ENCODE data around the gene NDUFAF7.
"Not testable (repeated sequence)": the region's sequence is repeated elsewhere in the genome, so short reads cannot be mapped to it uniquely, and the experiment has no call there.

NDUFAF7 gene

GRCh38 chr2:37203708-37204107, 27.8 kb upstream of the NDUFAF7 start:
- no peak for TF ChIP-seq CTCF (conservative IDR thresholded peaks at IDR 0.05; ENCODE audit: low read depth, low read length)
- DNase-seq (ENCODE audit: low read depth): no peak
- no peak overlapping the region for H3K4me3 ChIP-seq (ENCODE audit: low read depth, low read length)

- not testable (repeated sequence) for H3K4me3 ChIP-seq (ENCODE audit: low read depth, low read length); DNase-seq (ENCODE audit: low read depth)
Observed at GRCh38 chr2:37205071-37205661, 26.3 kb upstream of the NDUFAF7 start.

- no peak for TF ChIP-seq CTCF (conservative IDR thresholded peaks at IDR 0.05; ENCODE audit: low read depth, low read length)
- no peak overlapping the region for H3K4me3 ChIP-seq (ENCODE audit: low read depth, low read length)
- DNase-seq (ENCODE audit: low read depth): no peak
Observed at GRCh38 chr2:37205689-37206341, 25.6 kb upstream of the NDUFAF7 start.

GRCh38 chr2:37206760-37207159, 24.7 kb upstream of the NDUFAF7 start:
- H3K4me3 ChIP-seq (ENCODE audit: low read depth, low read length); DNase-seq (ENCODE audit: low read depth): not testable (repeated sequence)

- H3K4me3 ChIP-seq (ENCODE audit: low read depth, low read length): no peak overlapping the region
- TF ChIP-seq CTCF (conservative IDR thresholded peaks at IDR 0.05; ENCODE audit: low read depth, low read length): no peak
- peak; percentile 73 for DNase-seq (ENCODE audit: low read depth)
Observed at GRCh38 chr2:37211212-37211611, 20.2 kb upstream of the NDUFAF7 start.

- no peak for DNase-seq (ENCODE audit: low read depth)
- no peak overlapping the region for H3K4me3 ChIP-seq (ENCODE audit: low read depth, low read length)
- TF ChIP-seq CTCF (conservative IDR thresholded peaks at IDR 0.05; ENCODE audit: low read depth, low read length): no peak
Observed at GRCh38 chr2:37211939-37212338, 19.5 kb upstream of the NDUFAF7 start.

- TF ChIP-seq CTCF (conservative IDR thresholded peaks at IDR 0.05; ENCODE audit: low read depth, low read length): no peak
- no peak overlapping the region for H3K4me3 ChIP-seq (ENCODE audit: low read depth, low read length)
- DNase-seq (ENCODE audit: low read depth): no peak
Observed at GRCh38 chr2:37215250-37215649, 16.2 kb upstream of the NDUFAF7 start.

- no peak overlapping the region for H3K4me3 ChIP-seq (ENCODE audit: low read depth, low read length)
- no peak for DNase-seq (ENCODE audit: low read depth)
- TF ChIP-seq CTCF (conservative IDR thresholded peaks at IDR 0.05; ENCODE audit: low read depth, low read length): no peak
Observed at GRCh38 chr2:37219046-37219445, 12.4 kb upstream of the NDUFAF7 start.

Measured in choroid plexus epithelial cell (primary cell).